Activated T-cell treated with anti-CD3 and anti-CD28 coated beads, Interleukin-2, amount 50 U/mL, for 1 hour (primary cell): ENCODE measurements around the gene FBXO17.
"Not testable (repeated sequence)": the region's sequence is repeated elsewhere in the genome, so short reads cannot be mapped to it uniquely, and the experiment has no call there.

Experiments used
- DNase-seq: peaks from one replicate; pipeline ENCODE4 v3.0.0-alpha.2; 2020

Gene FBXO17, protein sequence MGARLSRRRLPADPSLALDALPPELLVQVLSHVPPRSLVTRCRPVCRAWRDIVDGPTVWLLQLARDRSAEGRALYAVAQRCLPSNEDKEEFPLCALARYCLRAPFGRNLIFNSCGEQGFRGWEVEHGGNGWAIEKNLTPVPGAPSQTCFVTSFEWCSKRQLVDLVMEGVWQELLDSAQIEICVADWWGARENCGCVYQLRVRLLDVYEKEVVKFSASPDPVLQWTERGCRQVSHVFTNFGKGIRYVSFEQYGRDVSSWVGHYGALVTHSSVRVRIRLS

GRCh38 chr19:38975214-38975860, at the start of gene FBXO17:
TSS of gene FBXO17 (minus strand) at chr19:38975742. CDS start at chr19:38950319, 25,423 bp downstream.
- DNase-seq, result no peak

GRCh38 chr19:39024875-39025641, 49.5 kb upstream of the FBXO17 start:
- no peak for DNase-seq

DNA sequence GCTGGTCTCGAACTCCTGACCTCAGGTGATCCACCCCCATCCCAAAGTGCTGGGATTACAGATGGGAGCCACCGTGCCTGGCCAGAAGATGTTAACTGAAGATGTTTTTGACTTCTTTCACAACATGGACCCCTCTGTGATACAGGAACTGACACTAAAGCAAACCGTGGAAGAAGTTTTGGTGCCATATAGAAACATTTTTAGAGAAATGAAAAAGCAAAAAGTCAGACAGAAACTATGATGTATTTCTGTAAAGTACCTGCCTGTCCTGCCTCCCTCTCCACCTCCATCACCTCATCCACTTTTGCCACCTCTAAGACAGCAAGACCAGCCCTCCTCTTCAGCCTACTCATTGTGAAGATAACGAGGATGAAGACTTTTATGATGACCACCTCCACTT, 45.5 kb upstream of the FBXO17 start:
- DNase-seq, result no peak

GRCh38 chr19:39017646-39018045, 42.1 kb upstream of the FBXO17 start:
- no peak for DNase-seq

DNA sequence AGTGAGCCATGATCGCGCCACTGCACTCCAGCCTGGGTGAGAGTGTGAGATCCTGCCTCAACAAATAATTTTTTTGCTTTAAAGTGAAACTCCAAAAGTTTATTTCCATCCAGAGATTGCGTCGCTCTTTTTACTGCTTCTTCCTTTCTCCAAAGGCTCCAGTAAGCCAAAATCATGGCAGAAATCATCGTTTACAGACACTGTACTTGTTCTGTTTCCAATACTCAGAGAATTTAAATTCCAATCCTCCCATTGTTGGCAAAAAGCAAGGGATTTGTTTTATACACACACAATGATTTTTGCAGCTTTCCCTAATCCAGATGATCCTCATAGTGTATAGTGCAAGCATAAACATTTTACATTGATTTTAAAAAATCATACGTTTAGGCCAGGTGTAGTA, 41.5 kb upstream of the FBXO17 start:
- no peak for DNase-seq

GRCh38 chr19:39014037-39014436, 38.5 kb upstream of the FBXO17 start:
- no peak for DNase-seq

GRCh38 chr19:39009001-39009400, 33.5 kb upstream of the FBXO17 start:
- no peak for DNase-seq

DNA sequence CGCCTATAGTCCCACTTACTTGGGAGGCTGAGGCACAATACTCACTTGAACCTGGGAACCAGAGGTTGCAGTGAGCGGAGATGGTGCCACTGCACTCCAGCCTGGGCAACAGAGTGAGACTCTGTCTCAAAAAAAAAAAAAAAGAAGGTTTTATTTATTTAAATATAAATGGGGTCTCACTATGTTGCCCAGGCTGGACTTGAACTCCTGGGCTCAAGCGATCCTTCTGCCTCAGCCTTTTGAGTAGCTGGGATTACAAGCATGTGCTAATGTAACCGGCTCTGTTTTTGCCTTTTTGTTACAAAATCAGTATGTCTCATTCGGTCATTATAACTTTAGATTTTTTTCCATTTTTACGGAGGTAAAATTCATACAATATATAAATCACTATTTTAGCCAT, 32.6 kb upstream of the FBXO17 start:
- DNase-seq, result no peak

- DNase-seq, result no peak
Measured at GRCh38 chr19:39007096-39007495, 31.6 kb upstream of the FBXO17 start.

DNA sequence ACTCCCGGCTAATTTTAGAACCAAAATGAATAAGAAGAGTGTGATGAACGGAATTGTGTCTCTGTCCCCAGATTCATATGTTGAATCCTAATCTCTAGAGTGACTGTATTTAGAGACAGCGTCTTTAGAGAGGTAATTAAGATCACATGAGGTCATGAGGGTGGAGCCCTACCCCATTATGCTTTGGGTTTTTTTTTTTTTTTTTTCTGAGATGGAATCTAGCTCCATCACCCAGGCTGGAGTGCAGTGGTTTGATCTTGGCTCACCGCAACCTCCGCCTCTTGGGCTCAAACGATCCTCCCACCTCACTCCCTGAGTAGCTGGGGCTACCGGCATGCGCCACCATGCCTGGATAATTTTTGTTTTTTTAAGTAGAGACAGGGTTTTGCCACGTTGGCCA, 28.9 kb upstream of the FBXO17 start:
- no peak for DNase-seq

GRCh38 chr19:39003796-39004195, 28.3 kb upstream of the FBXO17 start:
- no peak for DNase-seq

DNA sequence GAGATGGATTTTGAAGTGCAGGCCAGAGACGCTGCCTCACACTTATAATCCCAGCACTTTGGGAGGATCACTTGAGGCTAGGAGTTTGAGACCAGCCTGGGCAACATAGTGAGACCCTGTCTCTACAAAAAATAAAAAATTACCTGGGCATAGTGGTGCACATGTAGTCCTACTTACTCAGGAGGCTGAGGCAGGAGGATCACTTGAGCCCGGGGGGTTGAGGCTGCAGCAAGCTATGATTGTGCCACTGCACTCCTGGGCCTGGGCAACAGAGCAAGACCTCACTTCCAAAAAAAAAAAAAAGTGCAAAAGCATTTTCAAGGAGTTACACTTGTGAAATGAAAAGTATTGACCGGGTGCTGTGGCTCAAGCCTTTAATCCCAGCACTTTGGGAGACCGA, 27.6 kb upstream of the FBXO17 start:
- no peak for DNase-seq

- DNase-seq, result no peak
Measured at GRCh38 chr19:39001041-39001440, 25.5 kb upstream of the FBXO17 start.

DNA sequence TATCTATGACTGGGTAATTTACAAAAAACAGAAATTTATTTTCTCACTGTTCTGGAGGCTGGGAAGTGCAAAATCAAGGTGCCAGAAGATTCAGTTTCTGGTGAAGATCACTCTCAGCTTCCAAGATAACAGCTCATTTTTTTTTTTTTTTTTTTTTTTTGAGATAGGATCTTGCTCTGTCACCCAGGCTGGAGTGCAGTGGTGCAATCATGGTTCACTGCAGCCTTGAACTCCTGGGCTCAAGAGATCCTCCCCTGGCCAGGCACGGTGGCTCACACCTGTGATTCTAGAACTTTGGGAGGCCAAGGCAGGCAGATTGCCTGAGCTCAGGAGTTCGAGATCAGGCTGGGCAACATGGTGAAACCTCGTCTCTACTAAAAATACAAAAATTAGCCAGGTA, 22.0 kb upstream of the FBXO17 start:
- DNase-seq, result not testable (repeated sequence)

- no peak for DNase-seq
Measured at GRCh38 chr19:38993271-38993670, 17.7 kb upstream of the FBXO17 start.

GRCh38 chr19:38990949-38991697, 15.6 kb upstream of the FBXO17 start:
- no peak for DNase-seq

- DNase-seq, result not testable (repeated sequence)
Measured at GRCh38 chr19:38989614-38990013, 14.1 kb upstream of the FBXO17 start.

- no peak for DNase-seq
Measured at GRCh38 chr19:38989066-38989605, 13.6 kb upstream of the FBXO17 start.

- DNase-seq, result not testable (repeated sequence)
Measured at GRCh38 chr19:38988627-38989026, 13.1 kb upstream of the FBXO17 start.

- DNase-seq, result not testable (repeated sequence)
Measured at GRCh38 chr19:38987745-38988144, 12.2 kb upstream of the FBXO17 start.

DNA sequence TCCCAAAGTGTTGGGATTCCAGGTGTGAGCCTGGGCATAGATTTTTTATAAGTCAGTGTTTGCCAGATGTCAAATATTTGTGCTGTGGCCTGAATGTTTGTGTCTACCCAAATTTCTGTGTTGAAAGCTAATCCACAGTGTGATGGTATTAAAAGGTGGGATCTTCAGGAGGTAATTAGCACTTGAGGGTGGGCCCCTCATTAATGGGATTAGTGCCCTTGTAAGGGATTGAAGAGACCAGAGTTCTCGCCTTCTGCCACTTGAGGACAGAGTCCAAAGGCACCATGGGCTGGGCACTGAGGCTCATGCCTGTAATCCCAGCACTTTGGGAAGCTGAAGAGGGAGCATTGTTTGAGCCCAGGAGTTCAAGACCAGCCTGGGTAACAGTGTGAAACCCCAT, 9.7 kb upstream of the FBXO17 start:
- DNase-seq, result no peak

DNA sequence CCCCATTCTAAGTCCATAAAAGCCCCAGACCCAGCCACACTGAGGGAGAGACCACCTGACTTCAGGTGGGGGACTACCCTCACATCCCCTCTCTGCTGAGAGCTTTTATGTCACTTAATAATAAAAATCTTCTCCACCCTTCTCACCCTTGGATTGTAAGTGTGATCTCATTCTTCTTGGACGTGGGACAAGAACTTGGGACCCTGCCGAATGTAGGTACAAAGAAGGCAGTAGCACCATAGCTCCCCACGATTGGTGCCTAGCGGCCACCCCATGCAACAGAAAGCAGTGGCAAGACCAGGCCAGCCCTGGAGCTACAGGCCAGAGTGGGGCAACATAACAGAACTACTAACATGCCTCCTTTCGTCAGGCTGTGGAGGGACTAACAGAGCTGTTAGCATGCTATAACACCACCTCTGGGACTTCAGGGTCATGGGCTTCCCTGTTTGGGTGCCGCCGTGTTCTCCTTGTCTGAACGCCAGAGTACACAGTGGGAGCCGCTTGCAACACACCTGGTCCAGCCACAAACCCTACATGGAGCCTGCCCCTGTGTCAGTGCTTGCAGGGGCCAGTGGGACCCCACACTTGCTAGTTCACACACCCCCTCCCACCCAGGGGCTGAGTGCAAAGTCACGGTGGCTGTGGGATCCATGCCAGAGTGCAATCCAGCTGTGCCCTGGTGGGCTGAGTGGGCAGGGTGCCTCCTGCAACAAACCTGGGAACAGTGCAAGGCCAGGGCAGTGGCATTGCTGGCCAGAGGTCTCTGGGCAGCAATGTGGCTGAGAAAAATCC, 5.2 kb upstream of the FBXO17 start:
- DNase-seq, result no peak
